ENCODE measurements around the gene THOC2. TPM values are rescaled to one million over a fixed set of nuclear protein-coding genes. Genes with fewer than 3 reads are reported as not detected.

The THOC2 gene
- total and polyA plus RNA-seq, 9 of the 15 experiments (the other 6 are each of a cell fraction or from before 2014, with no cell fraction given), result 131 to 234 (median 192) TPM

GRCh38 chrX:123732670-123733363, at the start of gene THOC2 (continued):
- TF ChIP-seq RBBP5 (IDR thresholded peaks at IDR 0.05; ENCODE audit: borderline replicate concordance, insufficient read depth, low read length, poor library complexity, severe bottlenecking), result peak; percentile 28
- no peak for TF ChIP-seq CUX1 (CRISPR knock-in tag; IDR thresholded peaks at IDR 0.05)
- TF ChIP-seq CHD2 (IDR thresholded peaks at IDR 0.05; ENCODE audit: low read depth, low read length), result 0 out of 2 replicates have a peak, but pooled peaks have one; percentile 46
- 0 out of 2 replicates have a peak, but pooled peaks have one; percentile 9 for TF ChIP-seq THAP12 (CRISPR knock-in tag; IDR thresholded peaks at IDR 0.05)
- TF ChIP-seq FOXO4 (CRISPR knock-in tag; IDR thresholded peaks at IDR 0.05), result no peak
- TF ChIP-seq PPARD (CRISPR knock-in tag; IDR thresholded peaks at IDR 0.05), result no peak
- TF ChIP-seq SAFB (IDR thresholded peaks at IDR 0.05; ENCODE audit: borderline replicate concordance, low read depth, low read length), result 0 out of 2 replicates have a peak, but pooled peaks have one; percentile 16
- no peak for TF ChIP-seq ZNF695 (CRISPR knock-in tag; IDR thresholded peaks at IDR 0.05)
- no peak for TF ChIP-seq SREBF1 (IDR thresholded peaks at IDR 0.05; ENCODE audit: borderline replicate concordance, low read depth, low read length)
- no peak for TF ChIP-seq DMBX1 (CRISPR knock-in tag; IDR thresholded peaks at IDR 0.05; ENCODE audit: borderline replicate concordance)
- TF ChIP-seq TRIM28 (IDR thresholded peaks at IDR 0.05), result no peak
- TF ChIP-seq TAF1 (IDR thresholded peaks at IDR 0.05; ENCODE audit: control insufficient read depth, extremely low read depth, insufficient read depth, low read length, severe bottlenecking), result peak; percentile 90
- peak; percentile 62 for TF ChIP-seq GTF3C2 (IDR thresholded peaks at IDR 0.05; ENCODE audit: borderline replicate concordance, extremely low read depth, insufficient read length)
- TF ChIP-seq SMARCA4 (IDR thresholded peaks at IDR 0.05), result no peak
- no peak for TF ChIP-seq TARDBP (IDR thresholded peaks at IDR 0.05)
